ENCODE data around the gene CALCR.

DNA sequence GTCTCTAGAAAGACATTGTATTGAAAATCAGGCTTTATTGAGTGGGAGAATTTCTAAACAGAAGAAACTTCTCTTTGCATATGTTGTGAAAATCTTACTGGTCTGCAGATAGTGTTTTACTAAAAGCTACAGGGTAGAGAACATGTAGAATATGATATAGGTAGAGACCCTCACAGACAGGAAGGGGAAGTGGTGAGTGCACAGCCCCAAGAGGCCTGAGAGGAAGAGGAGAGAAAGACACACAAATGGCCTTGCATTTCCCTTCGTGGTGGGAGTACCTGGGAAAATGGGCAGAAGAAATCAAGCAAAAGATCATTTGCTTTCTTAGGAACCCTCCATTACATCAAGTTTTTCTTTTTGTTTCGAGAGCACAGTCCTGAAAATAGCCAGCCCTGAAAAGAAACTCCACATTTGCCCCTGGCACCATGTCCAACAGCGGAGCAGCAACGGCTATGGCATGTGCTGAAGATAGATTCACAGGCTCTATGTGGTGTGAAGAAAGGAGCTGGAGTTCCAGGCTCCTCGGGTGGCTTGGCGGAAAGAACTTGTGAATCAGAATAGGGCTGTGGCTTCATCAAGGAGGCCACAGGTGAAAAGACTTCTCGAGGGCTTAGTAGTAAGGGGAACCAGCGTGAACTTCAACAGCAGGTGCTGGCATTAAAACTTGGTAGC is 143.5 kb downstream of the CALCR start:
- TF ChIP-seq, protein P1, sequence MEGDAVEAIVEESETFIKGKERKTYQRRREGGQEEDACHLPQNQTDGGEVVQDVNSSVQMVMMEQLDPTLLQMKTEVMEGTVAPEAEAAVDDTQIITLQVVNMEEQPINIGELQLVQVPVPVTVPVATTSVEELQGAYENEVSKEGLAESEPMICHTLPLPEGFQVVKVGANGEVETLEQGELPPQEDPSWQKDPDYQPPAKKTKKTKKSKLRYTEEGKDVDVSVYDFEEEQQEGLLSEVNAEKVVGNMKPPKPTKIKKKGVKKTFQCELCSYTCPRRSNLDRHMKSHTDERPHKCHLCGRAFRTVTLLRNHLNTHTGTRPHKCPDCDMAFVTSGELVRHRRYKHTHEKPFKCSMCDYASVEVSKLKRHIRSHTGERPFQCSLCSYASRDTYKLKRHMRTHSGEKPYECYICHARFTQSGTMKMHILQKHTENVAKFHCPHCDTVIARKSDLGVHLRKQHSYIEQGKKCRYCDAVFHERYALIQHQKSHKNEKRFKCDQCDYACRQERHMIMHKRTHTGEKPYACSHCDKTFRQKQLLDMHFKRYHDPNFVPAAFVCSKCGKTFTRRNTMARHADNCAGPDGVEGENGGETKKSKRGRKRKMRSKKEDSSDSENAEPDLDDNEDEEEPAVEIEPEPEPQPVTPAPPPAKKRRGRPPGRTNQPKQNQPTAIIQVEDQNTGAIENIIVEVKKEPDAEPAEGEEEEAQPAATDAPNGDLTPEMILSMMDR (conservative IDR thresholded peaks at IDR 0.05; ENCODE audit: low read length) = no peak
- TF ChIP-seq EZH2phosphoT487 (IDR thresholded peaks at IDR 0.05; ENCODE audit: borderline replicate concordance, low read depth, low read length) = no peak
